Neuronal stem cell (in vitro differentiated cells): Measurements from ENCODE around the gene LGALS9C.
"Not testable (repeated sequence)": the region's sequence is repeated elsewhere in the genome, so short reads cannot be mapped to it uniquely, and the experiment has no call there.

ENCODE experiments used
- DNase-seq: peaks from one replicate; pipeline ENCODE4 v3.0.0-alpha.2; 2013; ENCODE audit warnings: low spot score
- H2AFZ ChIP-seq: one replicate; pipeline ENCODE4 v1.6.1; 2013; ENCODE audit warnings: mild to moderate bottlenecking, low read length, inconsistent platforms
- H2AK5ac ChIP-seq: 2 replicates; pipeline ENCODE4 v1.6.1; 2013; ENCODE audit warnings: low read depth, mild to moderate bottlenecking, inconsistent platforms, low read length, moderate library complexity, mixed read lengths
- H2BK120ac ChIP-seq: 2 replicates; pipeline ENCODE4 v1.6.1; 2013; ENCODE audit warnings: low read depth, mild to moderate bottlenecking, inconsistent platforms, low read length, moderate library complexity, mixed read lengths
- H2BK12ac ChIP-seq: one replicate; pipeline ENCODE4 v1.6.1; 2013; ENCODE audit warnings: low read length, inconsistent platforms
- H2BK15ac ChIP-seq: 2 replicates; pipeline ENCODE4 v1.6.1; 2013; ENCODE audit warnings: mild to moderate bottlenecking, low read length, inconsistent platforms, mixed read lengths
- H2BK5ac ChIP-seq: one replicate; pipeline ENCODE4 v1.6.1; 2013; ENCODE audit warnings: inconsistent platforms, mild to moderate bottlenecking, low read length, moderate library complexity
- H3K14ac ChIP-seq: one replicate; pipeline ENCODE4 v1.6.1; 2013; ENCODE audit warnings: low read length, inconsistent platforms
- H3K18ac ChIP-seq: 2 replicates; pipeline ENCODE4 v1.6.1; 2013; ENCODE audit warnings: low read length, inconsistent platforms
- H3K23ac ChIP-seq: 2 replicates; pipeline ENCODE4 v1.6.1; 2013; ENCODE audit warnings: low read depth, mild to moderate bottlenecking, mixed read lengths, low read length, inconsistent platforms; ENCODE audit not compliant: poor library complexity
- H3K27ac ChIP-seq: replicated peaks from 3 replicates; pipeline ENCODE4 v1.5.1; 2013; ENCODE audit warnings: low read length, inconsistent platforms
- H3K27me3 ChIP-seq, 3 experiments: 2 replicates each; pipeline ENCODE4 v1.6.1; 2013; ENCODE audit warnings: low read length in 3 of 3, mild to moderate bottlenecking in 2 of 3, inconsistent platforms in 1 of 3, low read depth in 1 of 3, mixed read lengths in 1 of 3, moderate library complexity in 1 of 3; ENCODE audit not compliant: control insufficient read depth in 3 of 3, insufficient read depth in 3 of 3
- H3K36me3 ChIP-seq, 2 donors: replicated peaks in 1 of 2; 2 replicates each; pipeline ENCODE4 v1.6.1; 2013; ENCODE audit warnings: low read length in 2 of 2; ENCODE audit not compliant: control insufficient read depth in 2 of 2, insufficient read depth in 2 of 2
- H3K4ac ChIP-seq: 2 replicates; pipeline ENCODE4 v1.6.1; 2013; ENCODE audit warnings: inconsistent platforms, mild to moderate bottlenecking, low read length, moderate library complexity
- H3K4me1 ChIP-seq, 2 donors: 1 replicate in 1 of 2; 2 replicates in 1 of 2; pipeline ENCODE4 v1.6.1; 2013; ENCODE audit warnings: low read length in 2 of 2, low read depth in 1 of 2; ENCODE audit not compliant: control insufficient read depth in 2 of 2, insufficient read depth in 1 of 2
- H3K4me2 ChIP-seq: one replicate; pipeline ENCODE4 v1.6.1; 2013; ENCODE audit warnings: mild to moderate bottlenecking, low read length, inconsistent platforms; ENCODE audit not compliant: insufficient read depth, poor library complexity, severe bottlenecking
- H3K4me3 ChIP-seq, 2 donors: 2 replicates each; pipeline ENCODE4 v1.5.1; 2013; ENCODE audit warnings: low read length in 2 of 2, mild to moderate bottlenecking in 2 of 2, inconsistent platforms in 1 of 2, moderate library complexity in 1 of 2
- H3K79me1 ChIP-seq: one replicate; pipeline ENCODE4 v1.6.1; 2013; ENCODE audit warnings: low read depth, mild to moderate bottlenecking, inconsistent platforms, low read length, moderate library complexity
- H3K9ac ChIP-seq: one replicate; pipeline ENCODE4 v1.6.1; 2013; ENCODE audit warnings: mild to moderate bottlenecking, low read depth, low read length, inconsistent platforms; ENCODE audit not compliant: poor library complexity
- H3K9me3 ChIP-seq, 2 donors: replicated peaks in 1 of 2; 2 replicates each; pipeline versions ENCODE3 to v1.6.1; 2013; ENCODE audit warnings: low read length in 2 of 2, mild to moderate bottlenecking in 2 of 2, inconsistent platforms in 1 of 2, low read depth in 1 of 2, mixed read lengths in 1 of 2, moderate library complexity in 1 of 2; ENCODE audit not compliant: control insufficient read depth in 2 of 2, insufficient read depth in 1 of 2
- H4K8ac ChIP-seq: one replicate; pipeline ENCODE4 v1.6.1; 2013; ENCODE audit warnings: low read depth, mild to moderate bottlenecking, inconsistent platforms, low read length, moderate library complexity
- H4K91ac ChIP-seq: one replicate; pipeline ENCODE4 v1.6.1; 2013; ENCODE audit warnings: low read length, low read depth, mild to moderate bottlenecking, inconsistent platforms; ENCODE audit not compliant: poor library complexity
- WGBS, 2 donors: extraction: QIAGEN DNeasy Blood & Tissue Kit; methylation state at CpG; one replicate each; pipeline ENCODE4 v1.1.7; 2013; ENCODE audit warnings: missing lambda C conversion rate in 2 of 2, mixed read lengths in 1 of 2; ENCODE audit not compliant: insufficient read length in 2 of 2, insufficient replicate concordance in 1 of 2; ENCODE audit errors: extremely low coverage in 2 of 2; 5-methylcytosine and 5-hydroxymethylcytosine counted together

Gene LGALS9C

DNA sequence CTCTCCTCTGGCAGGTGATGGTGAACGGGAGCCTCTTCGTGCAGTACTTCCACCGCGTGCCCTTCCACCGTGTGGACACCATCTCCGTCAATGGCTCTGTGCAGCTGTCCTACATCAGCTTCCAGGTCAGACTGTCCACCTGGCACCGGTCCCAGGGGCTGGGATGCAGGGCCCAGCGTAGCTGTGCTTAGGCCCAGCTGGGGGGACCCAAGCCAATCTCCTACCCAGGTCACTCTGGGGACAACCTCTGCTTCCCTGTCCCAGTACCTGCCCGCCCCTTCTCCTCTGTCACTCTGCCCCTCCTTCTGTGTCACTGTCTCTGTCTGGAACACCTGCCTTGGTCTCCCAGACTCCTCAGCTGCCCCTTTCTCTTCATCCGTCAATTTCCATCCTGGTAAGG is 11.0 kb downstream of the LGALS9C start:
- H3K4me3 ChIP-seq, H2BK15ac ChIP-seq, H2BK5ac ChIP-seq, H2AFZ ChIP-seq, H3K4ac ChIP-seq, H3K9ac ChIP-seq, H3K23ac ChIP-seq, H2BK120ac ChIP-seq, H3K4me1 ChIP-seq, H3K18ac ChIP-seq, H3K9me3 ChIP-seq, H3K79me1 ChIP-seq, H3K27me3 ChIP-seq, H3K14ac ChIP-seq, H2BK12ac ChIP-seq, DNase-seq, H4K91ac ChIP-seq, H3K36me3 ChIP-seq, H3K4me2 ChIP-seq, H4K8ac ChIP-seq, H3K27ac ChIP-seq, H2AK5ac ChIP-seq: not testable (repeated sequence)
- WGBS, 2 donors, result no CpG with 5 or more reads among the region's 10 CpGs

DNA sequence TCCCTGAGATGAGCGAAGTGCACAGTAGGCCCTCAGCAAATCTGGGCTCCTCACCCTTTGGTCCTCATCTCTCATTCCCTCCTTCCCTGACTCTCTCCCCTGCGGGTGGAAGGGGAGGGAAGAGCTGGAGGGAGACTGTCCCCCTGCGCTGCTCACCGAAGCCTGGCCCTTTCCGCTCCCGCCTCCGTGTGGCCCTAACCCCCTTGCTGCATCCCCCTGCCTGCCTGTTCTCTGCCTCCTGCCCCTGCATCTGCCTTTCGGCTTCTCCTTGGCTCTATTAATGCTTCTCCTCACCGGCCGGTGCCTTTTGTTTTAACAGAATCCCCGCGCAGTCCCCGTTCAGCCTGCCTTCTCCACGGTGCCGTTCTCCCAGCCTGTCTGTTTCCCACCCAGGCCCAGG is 12.0 kb downstream of the LGALS9C start:
- H4K8ac ChIP-seq, H3K79me1 ChIP-seq, H3K23ac ChIP-seq, H3K4me3 ChIP-seq, H3K27me3 ChIP-seq, H3K9ac ChIP-seq, DNase-seq, H4K91ac ChIP-seq, H3K4me2 ChIP-seq, H3K14ac ChIP-seq, H2BK15ac ChIP-seq, H2BK120ac ChIP-seq, H3K27ac ChIP-seq, H3K4ac ChIP-seq, H2BK5ac ChIP-seq, H3K18ac ChIP-seq, H2AFZ ChIP-seq, H3K4me1 ChIP-seq, H3K9me3 ChIP-seq, H2AK5ac ChIP-seq, H3K36me3 ChIP-seq, H2BK12ac ChIP-seq: not testable (repeated sequence)
- no CpG with 5 or more reads among the region's 15 CpGs for WGBS, 2 donors

DNA sequence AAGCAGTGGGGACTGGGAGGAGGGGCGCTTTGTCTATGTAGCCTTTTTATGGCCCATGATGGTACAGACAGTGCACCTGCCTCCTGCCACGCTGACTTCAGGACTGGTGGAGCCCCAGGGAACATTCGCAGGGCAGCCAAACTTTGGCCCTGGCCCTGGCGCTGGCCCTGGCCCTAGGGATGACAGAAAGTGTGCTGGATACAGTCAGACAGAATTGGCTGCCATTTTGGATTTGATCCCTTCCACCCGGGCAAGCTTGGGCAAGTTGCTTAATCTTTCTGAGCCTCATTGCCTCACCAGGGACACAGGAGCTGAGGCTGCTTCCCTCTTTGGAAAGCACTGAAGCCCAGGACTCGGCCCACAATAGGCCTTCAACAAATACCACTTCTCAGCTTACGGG is 13.4 kb downstream of the LGALS9C start:
- H2BK5ac ChIP-seq, H3K9ac ChIP-seq, H4K91ac ChIP-seq, H3K4me2 ChIP-seq, H2BK120ac ChIP-seq, H3K9me3 ChIP-seq, DNase-seq, H2AK5ac ChIP-seq, H3K36me3 ChIP-seq, H3K27me3 ChIP-seq, H2BK12ac ChIP-seq, H3K27ac ChIP-seq, H3K79me1 ChIP-seq, H2AFZ ChIP-seq, H3K4me1 ChIP-seq, H3K4ac ChIP-seq, H3K4me3 ChIP-seq, H3K23ac ChIP-seq, H4K8ac ChIP-seq, H2BK15ac ChIP-seq, H3K18ac ChIP-seq, H3K14ac ChIP-seq: not testable (repeated sequence)
- no CpG with 5 or more reads among the region's 7 CpGs for WGBS, 2 donors

- H3K79me1 ChIP-seq, H3K4me2 ChIP-seq, H3K18ac ChIP-seq, H3K36me3 ChIP-seq, H2BK12ac ChIP-seq, H2BK5ac ChIP-seq, H3K4me3 ChIP-seq, H3K9me3 ChIP-seq, H4K8ac ChIP-seq, H3K14ac ChIP-seq, H3K27me3 ChIP-seq, DNase-seq, H3K4me1 ChIP-seq, H3K4ac ChIP-seq, H2AFZ ChIP-seq, H2BK120ac ChIP-seq, H2BK15ac ChIP-seq, H3K23ac ChIP-seq, H2AK5ac ChIP-seq, H4K91ac ChIP-seq, H3K27ac ChIP-seq, H3K9ac ChIP-seq: not testable (repeated sequence)
- WGBS, 2 donors, result no CpG with 5 or more reads among the region's 23 CpGs
Measured at GRCh38 chr17:18492712-18493480, 16.3 kb downstream of the LGALS9C start.
